A673 (cell line): ENCODE data around the gene NAV2. TPM values are rescaled to one million over a fixed set of nuclear protein-coding genes. Genes with fewer than 3 reads are reported as not detected.

Source experiments
- BruUV-seq: library from RNA; stranded (reverse); fragments of 400-500 nt; replicated peaks from 2 replicates; lab custom pipeline; 2021; lab: Mats Ljungman, UMichigan
- CTCF ChIA-PET: fragments of 300-600 bp; sonication (Branson Sonifier 250); formaldehyde crosslinking; loops from one replicate; lab custom pipeline; 2022; ENCODE audit warnings: antibody characterized with exemption; lab: Charles Lee
- POLR2A ChIA-PET: fragments of 300-600 bp; sonication (Branson Sonifier 250); formaldehyde crosslinking; loops from one replicate; lab custom pipeline; 2022; ENCODE audit warnings: antibody characterized with exemption; ENCODE audit not compliant: low non-redundant PET; lab: Charles Lee
- DNase-seq: peaks from one replicate; pipeline ENCODE4 v3.0.0-alpha.2; 2015; ENCODE audit warnings: low spot score
- H3K27ac ChIP-seq: fragments of 200-600 bp; sonication (generic); 2 replicates; pipeline ENCODE4 v1.5.1; 2016; ENCODE audit warnings: mixed run types, low read depth, mild to moderate bottlenecking, mixed read lengths, antibody characterized with exemption, low read length; ENCODE audit not compliant: poor library complexity, severe bottlenecking
- H3K27me3 ChIP-seq: fragments of 200-600 bp; sonication (generic); replicated peaks from 2 replicates; pipeline ENCODE4 v1.6.1; 2017; ENCODE audit warnings: mixed run types, low read depth, mild to moderate bottlenecking, mixed read lengths, antibody characterized with exemption, low read length; ENCODE audit not compliant: insufficient read depth, poor library complexity
- H3K36me3 ChIP-seq: fragments of 200-600 bp; sonication (generic); 2 replicates; pipeline ENCODE4 v1.6.1; 2016; ENCODE audit warnings: mixed run types, mild to moderate bottlenecking, mixed read lengths, antibody characterized with exemption, low read length; ENCODE audit not compliant: insufficient read depth, poor library complexity, severe bottlenecking
- H3K4me1 ChIP-seq: fragments of 200-600 bp; sonication (generic); 2 replicates; pipeline ENCODE4 v1.6.1; 2017; ENCODE audit warnings: mixed run types, mild to moderate bottlenecking, mixed read lengths, antibody characterized with exemption, low read length; ENCODE audit not compliant: insufficient read depth, poor library complexity, severe bottlenecking
- H3K4me3 ChIP-seq: fragments of 200-600 bp; sonication (generic); 2 replicates; pipeline ENCODE4 v1.5.1; 2016; ENCODE audit warnings: low read depth, mixed run types, mild to moderate bottlenecking, mixed read lengths, low read length; ENCODE audit not compliant: poor library complexity, severe bottlenecking
- H3K9me3 ChIP-seq: fragments of 200-600 bp; sonication (generic); 2 replicates; pipeline ENCODE4 v1.6.1; 2016; ENCODE audit warnings: mixed run types, low read depth, mild to moderate bottlenecking, mixed read lengths, antibody characterized with exemption, low read length; ENCODE audit not compliant: poor library complexity, severe bottlenecking
- EZH2 ChIP-seq: fragments of 200-600 bp; sonication (generic); IDR thresholded peaks from 2 replicates; pipeline ENCODE4 v1.6.1; 2017; ENCODE audit warnings: borderline replicate concordance, low read depth, mild to moderate bottlenecking, mixed read lengths, antibody characterized with exemption, low read length; ENCODE audit not compliant: poor library complexity, severe bottlenecking
- intact Hi-C: fragments of 100-400 bp; cut with micrococcal nuclease; formaldehyde crosslinking; loops from one replicate; pipeline ENCODE4 v1.10.0; 2022; ENCODE audit not compliant: unreplicated experiment
- total RNA-seq: library from RNA; stranded (reverse); gene quantifications from 2 replicates; pipeline ENCODE4 v1.2.3, GENCODE V29; 2021
- TF ChIP-seq, protein P1 (sequence below): fragments of 300-800, 200-600 bp; sonication (generic); conservative IDR thresholded peaks from 2 replicates; pipeline ENCODE4 v1.5.1; 2017; ENCODE audit warnings: low read depth, mild to moderate bottlenecking, antibody characterized with exemption, low read length, moderate library complexity, mixed read lengths

NAV2 gene
- total RNA-seq, 1 experiment from 2014 or later: not detected

GRCh38 chr11:19988598-19988997, 276.0 kb downstream of the NAV2 start:
- CTCF ChIA-PET: no interaction called here
- H3K9me3 ChIP-seq: no peaks in the 10 kb centered on the region
- no peak overlapping the region for H3K4me3 ChIP-seq
- POLR2A ChIA-PET: no interaction called here
- BruUV-seq: no TSS peak
- no peaks in the 10 kb centered on the region for H3K36me3 ChIP-seq
- H3K4me1 ChIP-seq: no peaks in the 10 kb centered on the region
- intact Hi-C loops: no loop called here
- H3K27ac ChIP-seq: no peak overlapping the region
- DNase-seq: no peak
- no peaks in the 10 kb centered on the region for H3K27me3 ChIP-seq
- TF ChIP-seq, protein P1, sequence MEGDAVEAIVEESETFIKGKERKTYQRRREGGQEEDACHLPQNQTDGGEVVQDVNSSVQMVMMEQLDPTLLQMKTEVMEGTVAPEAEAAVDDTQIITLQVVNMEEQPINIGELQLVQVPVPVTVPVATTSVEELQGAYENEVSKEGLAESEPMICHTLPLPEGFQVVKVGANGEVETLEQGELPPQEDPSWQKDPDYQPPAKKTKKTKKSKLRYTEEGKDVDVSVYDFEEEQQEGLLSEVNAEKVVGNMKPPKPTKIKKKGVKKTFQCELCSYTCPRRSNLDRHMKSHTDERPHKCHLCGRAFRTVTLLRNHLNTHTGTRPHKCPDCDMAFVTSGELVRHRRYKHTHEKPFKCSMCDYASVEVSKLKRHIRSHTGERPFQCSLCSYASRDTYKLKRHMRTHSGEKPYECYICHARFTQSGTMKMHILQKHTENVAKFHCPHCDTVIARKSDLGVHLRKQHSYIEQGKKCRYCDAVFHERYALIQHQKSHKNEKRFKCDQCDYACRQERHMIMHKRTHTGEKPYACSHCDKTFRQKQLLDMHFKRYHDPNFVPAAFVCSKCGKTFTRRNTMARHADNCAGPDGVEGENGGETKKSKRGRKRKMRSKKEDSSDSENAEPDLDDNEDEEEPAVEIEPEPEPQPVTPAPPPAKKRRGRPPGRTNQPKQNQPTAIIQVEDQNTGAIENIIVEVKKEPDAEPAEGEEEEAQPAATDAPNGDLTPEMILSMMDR: no peak
- TF ChIP-seq EZH2: no peak

GRCh38 chr11:19989191-19989590, 276.6 kb downstream of the NAV2 start:
- Histone ChIP-seq H3K4me3 (no peak overlapping the region), H3K27ac (no peak overlapping the region), H3K36me3 (no peaks in the 10 kb centered on the region), H3K9me3 (no peaks in the 10 kb centered on the region), H3K27me3 (no peaks in the 10 kb centered on the region), H3K4me1 (no peaks in the 10 kb centered on the region)
- intact Hi-C loops: no loop called here
- ChIA-PET CTCF (no interaction called here), POLR2A (no interaction called here)
- no TSS peak for BruUV-seq
- DNase-seq: no peak
- TF ChIP-seq, protein P1: no peak
- no peak for TF ChIP-seq EZH2

DNA sequence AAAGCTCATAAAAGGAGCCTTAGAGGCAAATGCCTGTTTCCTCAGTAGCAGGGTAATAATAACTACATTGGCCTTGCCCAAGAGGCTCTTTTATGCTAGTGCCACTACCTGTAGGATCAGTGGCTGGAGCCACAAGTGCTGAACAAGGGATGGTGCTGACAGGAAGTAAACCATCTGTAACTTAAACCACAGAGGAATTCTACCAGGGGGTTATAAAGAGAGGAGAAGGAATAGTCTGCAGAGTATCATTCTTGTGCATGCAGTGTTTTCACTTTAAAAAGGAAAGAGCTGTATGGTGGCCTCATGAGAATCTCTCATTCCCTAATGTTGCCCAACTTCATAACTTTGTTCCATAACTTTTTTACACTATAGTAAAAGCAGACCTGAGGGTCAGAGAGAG, 279.5 kb downstream of the NAV2 start:
- POLR2A ChIA-PET: no interaction called here
- CTCF ChIA-PET: no interaction called here
- no TSS peak for BruUV-seq

GRCh38 chr11:19992998-19993397, 280.4 kb downstream of the NAV2 start:
- Histone ChIP-seq H3K4me1 (no peaks in the 10 kb centered on the region), H3K27ac (no peak overlapping the region), H3K36me3 (no peaks in the 10 kb centered on the region), H3K4me3 (no peak overlapping the region), H3K9me3 (no peaks in the 10 kb centered on the region), H3K27me3 (no peaks in the 10 kb centered on the region)
- ChIA-PET POLR2A (no interaction called here), CTCF (no interaction called here)
- no peak for DNase-seq
- BruUV-seq: no TSS peak
- intact Hi-C loops: no loop called here
- no peak for TF ChIP-seq EZH2
- TF ChIP-seq, protein P1: no peak

More for the DNA sequence above, 279.5 kb downstream of the NAV2 start:
- H3K9me3 ChIP-seq: no peaks in the 10 kb centered on the region
- H3K4me1 ChIP-seq: no peaks in the 10 kb centered on the region
- intact Hi-C loops: no loop called here
- no peaks in the 10 kb centered on the region for H3K36me3 ChIP-seq
- H3K4me3 ChIP-seq: no peak overlapping the region
- no peak overlapping the region for H3K27ac ChIP-seq
- TF ChIP-seq EZH2: no peak
- DNase-seq: no peak
- no peaks in the 10 kb centered on the region for H3K27me3 ChIP-seq
